CD4-positive, alpha-beta T cell (primary cell): Measurements from ENCODE around the gene EMC7. TPM values are rescaled to one million over a fixed set of nuclear protein-coding genes. Genes with fewer than 3 reads are reported as not detected.

Experiments
- ATAC-seq: fragments of 200-7000 bp; cut with Tn5 transposase; one replicate; pipeline ENCODE4 v1.10.0; 2022; ENCODE audit warnings: mild to moderate bottlenecking; ENCODE audit not compliant: poor library complexity
- CTCF ChIA-PET: fragments of 350-600 bp; sonication (Branson Sonifier 250); formaldehyde crosslinking; loops from one replicate; lab custom pipeline; 2021; ENCODE audit warnings: antibody characterized with exemption, inconsistent platforms; lab: Charles Lee
- POLR2A ChIA-PET: fragments of 350-600 bp; sonication (Branson Sonifier 250); formaldehyde crosslinking; loops from one replicate; lab custom pipeline; 2021; ENCODE audit warnings: antibody characterized with exemption, inconsistent platforms; lab: Charles Lee
- DNase-seq, 14 experiments: peaks; one replicate each; pipeline ENCODE4 v3.0.0-alpha.2; 2013 to 2020; ENCODE audit warnings: mixed read lengths in 2 of 14
- H3K27ac ChIP-seq, 2 donors: one replicate each; pipeline versions ENCODE4 v1.5.1 to v1.7.0; 2013; ENCODE audit warnings: low read length in 2 of 2, low read depth in 1 of 2, mild to moderate bottlenecking in 1 of 2
- H3K27me3 ChIP-seq, 2 experiments: 1 replicate in 1 of 2; 2 replicates in 1 of 2; pipeline versions ENCODE4 v1.6.1 to v1.7.0; 2013; ENCODE audit warnings: low read length in 2 of 2, control low read depth in 1 of 2, mild to moderate bottlenecking in 1 of 2, moderate library complexity in 1 of 2; ENCODE audit not compliant: insufficient read depth in 2 of 2, control insufficient read depth in 1 of 2
- H3K36me3 ChIP-seq: one replicate; pipeline ENCODE4 v1.6.1; 2013; ENCODE audit warnings: low read length, control low read depth; ENCODE audit not compliant: insufficient read depth
- H3K4me1 ChIP-seq: one replicate; pipeline ENCODE4 v1.6.1; 2013; ENCODE audit warnings: low read length, control low read depth; ENCODE audit not compliant: insufficient read depth
- H3K4me3 ChIP-seq: one replicate; pipeline ENCODE4 v1.5.1; 2013; ENCODE audit warnings: mild to moderate bottlenecking, low read length, moderate library complexity
- H3K9me3 ChIP-seq, 2 experiments: 1 replicate in 1 of 2; 2 replicates in 1 of 2; pipeline versions ENCODE4 v1.6.1 to v1.7.0; 2013; ENCODE audit warnings: low read length in 2 of 2, mild to moderate bottlenecking in 2 of 2, control low read depth in 1 of 2, moderate library complexity in 1 of 2; ENCODE audit not compliant: control insufficient read depth in 1 of 2, insufficient read depth in 1 of 2
- H3K27ac Mint-ChIP-seq: one replicate; pipeline ENCODE4 v1.8.0; 2020; ENCODE audit warnings: mixed read lengths
- H3K27me3 Mint-ChIP-seq: one replicate; pipeline ENCODE4 v1.8.0; 2021; ENCODE audit warnings: mixed read lengths
- H3K36me3 Mint-ChIP-seq: one replicate; pipeline ENCODE4 v1.8.0; 2021; ENCODE audit warnings: low read depth, mixed read lengths
- H3K4me1 Mint-ChIP-seq: one replicate; pipeline ENCODE4 v1.8.0; 2021; ENCODE audit warnings: low read depth, mixed read lengths
- H3K4me3 Mint-ChIP-seq: one replicate; pipeline ENCODE4 v1.8.0; 2020; ENCODE audit warnings: mild to moderate bottlenecking, mixed read lengths
- H3K9me3 Mint-ChIP-seq: one replicate; pipeline ENCODE4 v1.8.0; 2020; ENCODE audit warnings: mixed read lengths
- CTCF ChIP-seq: fragments of 200-600 bp; IDR thresholded peaks from one replicate; pipeline ENCODE4 v1.8.0; 2022; ENCODE audit warnings: antibody characterized with exemption, mild to moderate bottlenecking
- intact Hi-C, 2 experiments: fragments of 100-400 bp; cut with DNase I in 1 of 2; cut with micrococcal nuclease in 1 of 2; formaldehyde crosslinking; loops; one replicate each; pipeline versions ENCODE4 v1.15.1 to v1.9.0; 2023 to 2025; cut with DNase I, micrococcal nuclease
- total RNA-seq, 174 experiments: library from RNA in 2 of 174; stranded (reverse) in 2 of 174; gene quantifications; one replicate each; pipeline ENCODE4 v1.2.3 and lab custom pipeline; 2021 to 2026

Gene EMC7
- total RNA-seq, 2 experiments from 2014 or later: 54.0 to 54.6 TPM

- Histone ChIP-seq H3K36me3 (no peaks in the 10 kb centered on the region), H3K4me3 (no peak overlapping the region), H3K4me1 (no peaks in the 10 kb centered on the region), H3K27ac (no peak overlapping the region), H3K27me3 (no peaks in the 10 kb centered on the region), H3K9me3 (no peaks in the 10 kb centered on the region)
- H3K27ac Mint-ChIP-seq: no peak overlapping the region
- TF ChIP-seq CTCF: no peak
- no peaks in the 10 kb centered on the region for H3K36me3 Mint-ChIP-seq
- POLR2A ChIA-PET: no interaction called here
- intact Hi-C loops: no loop called here
- H3K27me3 Mint-ChIP-seq: no peaks in the 10 kb centered on the region
- H3K9me3 Mint-ChIP-seq: no peaks in the 10 kb centered on the region
- H3K4me3 Mint-ChIP-seq: no peak overlapping the region
- CTCF ChIA-PET: no interaction called here
- no peaks in the 10 kb centered on the region for H3K4me1 Mint-ChIP-seq
- ATAC-seq (no peak), DNase-seq (no peak)
These were observed 37.2 kb downstream of the EMC7 start for GRCh38 chr15:34064438-34064837.

- no peak overlapping the region for H3K4me3 ChIP-seq
- DNase-seq: no peak
- no peaks in the 10 kb centered on the region for H3K27me3 Mint-ChIP-seq
- ChIA-PET CTCF (interaction anchor here (1.1 to 2.7 kb wide), 2 partner anchors 26 to 150 kb away, joined by 3 to 8 read pairs; partner anchors contain the start of gene KATNBL1), POLR2A (no interaction called here)
- no peaks in the 10 kb centered on the region for H3K36me3 Mint-ChIP-seq
- no peaks in the 10 kb centered on the region for H3K4me1 Mint-ChIP-seq
- no peak overlapping the region for H3K27ac Mint-ChIP-seq
- no peak for TF ChIP-seq CTCF
- H3K9me3 Mint-ChIP-seq: no peaks in the 10 kb centered on the region
- ATAC-seq: no peak
- no peaks in the 10 kb centered on the region for H3K9me3 ChIP-seq
- H3K27me3 ChIP-seq: no peaks in the 10 kb centered on the region
- no peaks in the 10 kb centered on the region for H3K4me1 ChIP-seq
- H3K4me3 Mint-ChIP-seq: no peak overlapping the region
- intact Hi-C loops: loop anchor here in 1 of 2 experiments (2.0 kb wide), 1 partner anchor 307 kb away; the partner anchor contains the start of gene LPCAT4
- H3K36me3 ChIP-seq: no peaks in the 10 kb centered on the region
- H3K27ac ChIP-seq: no peak overlapping the region
These were observed 41.7 kb downstream of the EMC7 start for GRCh38 chr15:34059946-34060345.

GRCh38 chr15:34059476-34059875 is 42.2 kb downstream of the EMC7 start:
- Histone ChIP-seq H3K27me3 (no peaks in the 10 kb centered on the region), H3K9me3 (no peaks in the 10 kb centered on the region), H3K4me3 (no peak overlapping the region), H3K36me3 (no peaks in the 10 kb centered on the region), H3K27ac (no peak overlapping the region), H3K4me1 (no peaks in the 10 kb centered on the region)
- Mint-ChIP-seq H3K27ac (no peak overlapping the region), H3K4me3 (no peak overlapping the region), H3K9me3 (no peaks in the 10 kb centered on the region), H3K27me3 (no peaks in the 10 kb centered on the region), H3K36me3 (no peaks in the 10 kb centered on the region), H3K4me1 (no peaks in the 10 kb centered on the region)
- ATAC-seq (no peak), DNase-seq (no peak)
- TF ChIP-seq CTCF: no peak
- intact Hi-C loops: no loop called here
- ChIA-PET CTCF (interaction anchor here (1.1 to 2.7 kb wide), 2 partner anchors 26 to 150 kb away, joined by 3 to 8 read pairs; partner anchors contain the start of gene KATNBL1), POLR2A (no interaction called here)
